Measurements from ENCODE around the gene NHSL2. TPM values are rescaled to one million over a fixed set of nuclear protein-coding genes. Genes with fewer than 3 reads are reported as not detected.

Gene NHSL2
- total and polyA plus RNA-seq, 2 of the 13 experiments (the other 11 are each of a cell fraction or from before 2014, with no cell fraction given) = not detected

DNA sequence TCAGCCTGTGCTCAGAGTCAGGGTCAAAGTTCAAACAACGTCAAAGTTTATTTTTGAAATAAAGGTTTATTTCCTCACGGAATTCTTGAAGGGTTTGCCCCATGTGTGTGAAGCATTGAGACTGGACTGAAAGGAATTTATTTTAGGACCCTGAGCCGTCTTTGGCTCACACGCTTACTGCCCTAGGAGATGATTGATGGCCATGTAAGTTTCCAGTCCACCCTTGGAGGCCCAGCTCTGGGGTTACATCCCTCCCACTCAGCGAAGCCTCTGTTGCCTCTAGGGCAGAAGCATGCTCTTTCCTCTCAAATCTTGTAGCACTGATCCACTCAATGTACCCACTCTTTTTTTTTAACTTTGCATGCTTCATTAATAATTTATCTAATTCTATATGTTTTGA is 4.5 kb upstream of the NHSL2 start:
- no TSS peak for BruUV-seq (replicated peaks)
- H3K4me3 ChIP-seq (replicated peaks in 1 of 3; ENCODE audit: insufficient read depth in 1 of 3, low read depth in 2 of 3, low read length in 3 of 3) = no peak overlapping the region
- ATAC-seq (no peak), DNase-seq (ENCODE audit: low spot score) (no peak), FAIRE-seq (no peak)
- in situ Hi-C loops (cut with HindIII; ENCODE audit: extremely low pct_ligation_motif_present, low pct_unique_long_range_greater_than_20kb) = no loop called here
- H3K79me2 ChIP-seq (ENCODE audit: insufficient read depth, low read length) = no peaks in the 10 kb centered on the region
- H3K27me3 ChIP-seq (ENCODE audit: control insufficient read depth in 1 of 2, insufficient read depth in 2 of 2, low read length in 2 of 2) = peaks cover 2 to 5% of the 10 kb centered on the region in 2 experiments; a peak in 1 of 5 replicates
- WGBS (ENCODE audit: low lambda C conversion rate) = 7% methylated on average over 5 of the region's 5 CpGs
- H3K36me3 ChIP-seq (replicated peaks in 1 of 2; ENCODE audit: control insufficient read depth in 1 of 2, insufficient read depth in 2 of 2, low read length in 2 of 2) = no peaks in the 10 kb centered on the region
- no peak overlapping the region for H3K9ac ChIP-seq (ENCODE audit: insufficient read depth, low read depth, low read length)
- POLR2A ChIA-PET = no interaction called here
- H3K9me3 ChIP-seq (ENCODE audit: low read length) = no peaks in the 10 kb centered on the region
- no peaks in the 10 kb centered on the region for H4K20me1 ChIP-seq (ENCODE audit: insufficient read depth, low read length)
- TF ChIP-seq ZNF282 (IDR thresholded peaks at IDR 0.05; ENCODE audit: partially characterized antibody) (no peak), SCMH1 (CRISPR knock-in tag; IDR thresholded peaks at IDR 0.05; ENCODE audit: borderline replicate concordance) (no peak), FOSL2 (CRISPR knock-in tag; IDR thresholded peaks at IDR 0.05) (no peak), HCFC1 (IDR thresholded peaks at IDR 0.05; ENCODE audit: low read depth, low read length) (no peak), PAWR (CRISPR knock-in tag; IDR thresholded peaks at IDR 0.05; ENCODE audit: borderline replicate concordance) (no peak), ZZZ3 (CRISPR knock-in tag; IDR thresholded peaks at IDR 0.05; ENCODE audit: borderline replicate concordance) (no peak), ZNF547 (CRISPR knock-in tag; IDR thresholded peaks at IDR 0.05) (no peak), GLI4 (CRISPR knock-in tag; IDR thresholded peaks at IDR 0.05; ENCODE audit: borderline replicate concordance) (no peak), ZNF567 (CRISPR knock-in tag; IDR thresholded peaks at IDR 0.05; ENCODE audit: borderline replicate concordance) (no peak), IKZF1 (IDR thresholded peaks at IDR 0.05) (no peak), ZNF136 (CRISPR knock-in tag; IDR thresholded peaks at IDR 0.05; ENCODE audit: low read depth) (no peak), KLF9 (CRISPR knock-in tag; IDR thresholded peaks at IDR 0.05; ENCODE audit: low read depth) (no peak), ERF (CRISPR knock-in tag; IDR thresholded peaks at IDR 0.05) (no peak)
- TF ChIP-seq, protein P1, sequence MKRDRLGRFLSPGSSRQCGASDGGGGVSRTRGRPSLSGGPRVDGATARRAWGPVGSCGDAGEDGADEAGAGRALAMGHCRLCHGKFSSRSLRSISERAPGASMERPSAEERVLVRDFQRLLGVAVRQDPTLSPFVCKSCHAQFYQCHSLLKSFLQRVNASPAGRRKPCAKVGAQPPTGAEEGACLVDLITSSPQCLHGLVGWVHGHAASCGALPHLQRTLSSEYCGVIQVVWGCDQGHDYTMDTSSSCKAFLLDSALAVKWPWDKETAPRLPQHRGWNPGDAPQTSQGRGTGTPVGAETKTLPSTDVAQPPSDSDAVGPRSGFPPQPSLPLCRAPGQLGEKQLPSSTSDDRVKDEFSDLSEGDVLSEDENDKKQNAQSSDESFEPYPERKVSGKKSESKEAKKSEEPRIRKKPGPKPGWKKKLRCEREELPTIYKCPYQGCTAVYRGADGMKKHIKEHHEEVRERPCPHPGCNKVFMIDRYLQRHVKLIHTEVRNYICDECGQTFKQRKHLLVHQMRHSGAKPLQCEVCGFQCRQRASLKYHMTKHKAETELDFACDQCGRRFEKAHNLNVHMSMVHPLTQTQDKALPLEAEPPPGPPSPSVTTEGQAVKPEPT (CRISPR knock-in tag; IDR thresholded peaks at IDR 0.05; ENCODE audit: low read depth) = no peak
- TF ChIP-seq, protein P2, sequence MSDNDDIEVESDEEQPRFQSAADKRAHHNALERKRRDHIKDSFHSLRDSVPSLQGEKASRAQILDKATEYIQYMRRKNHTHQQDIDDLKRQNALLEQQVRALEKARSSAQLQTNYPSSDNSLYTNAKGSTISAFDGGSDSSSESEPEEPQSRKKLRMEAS (IDR thresholded peaks at IDR 0.05) = no peak
- TF ChIP-seq, protein P3, sequence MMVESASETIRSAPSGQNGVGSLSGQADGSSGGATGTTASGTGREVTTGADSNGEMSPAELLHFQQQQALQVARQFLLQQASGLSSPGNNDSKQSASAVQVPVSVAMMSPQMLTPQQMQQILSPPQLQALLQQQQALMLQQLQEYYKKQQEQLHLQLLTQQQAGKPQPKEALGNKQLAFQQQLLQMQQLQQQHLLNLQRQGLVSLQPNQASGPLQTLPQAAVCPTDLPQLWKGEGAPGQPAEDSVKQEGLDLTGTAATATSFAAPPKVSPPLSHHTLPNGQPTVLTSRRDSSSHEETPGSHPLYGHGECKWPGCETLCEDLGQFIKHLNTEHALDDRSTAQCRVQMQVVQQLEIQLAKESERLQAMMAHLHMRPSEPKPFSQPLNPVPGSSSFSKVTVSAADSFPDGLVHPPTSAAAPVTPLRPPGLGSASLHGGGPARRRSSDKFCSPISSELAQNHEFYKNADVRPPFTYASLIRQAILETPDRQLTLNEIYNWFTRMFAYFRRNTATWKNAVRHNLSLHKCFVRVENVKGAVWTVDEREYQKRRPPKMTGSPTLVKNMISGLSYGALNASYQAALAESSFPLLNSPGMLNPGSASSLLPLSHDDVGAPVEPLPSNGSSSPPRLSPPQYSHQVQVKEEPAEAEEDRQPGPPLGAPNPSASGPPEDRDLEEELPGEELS (CRISPR knock-in tag; IDR thresholded peaks at IDR 0.05) = no peak
- TF ChIP-seq, protein P4, sequence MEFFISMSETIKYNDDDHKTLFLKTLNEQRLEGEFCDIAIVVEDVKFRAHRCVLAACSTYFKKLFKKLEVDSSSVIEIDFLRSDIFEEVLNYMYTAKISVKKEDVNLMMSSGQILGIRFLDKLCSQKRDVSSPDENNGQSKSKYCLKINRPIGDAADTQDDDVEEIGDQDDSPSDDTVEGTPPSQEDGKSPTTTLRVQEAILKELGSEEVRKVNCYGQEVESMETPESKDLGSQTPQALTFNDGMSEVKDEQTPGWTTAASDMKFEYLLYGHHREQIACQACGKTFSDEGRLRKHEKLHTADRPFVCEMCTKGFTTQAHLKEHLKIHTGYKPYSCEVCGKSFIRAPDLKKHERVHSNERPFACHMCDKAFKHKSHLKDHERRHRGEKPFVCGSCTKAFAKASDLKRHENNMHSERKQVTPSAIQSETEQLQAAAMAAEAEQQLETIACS (CRISPR knock-in tag; IDR thresholded peaks at IDR 0.05) = no peak
- no peak overlapping the region for H3K4me2 ChIP-seq (ENCODE audit: low read depth, low read length)
- no peak overlapping the region for H2AFZ ChIP-seq (ENCODE audit: low read length)
- intact Hi-C loops (cut with micrococcal nuclease; ENCODE audit: unreplicated experiment) = no loop called here
- H3K27ac ChIP-seq (ENCODE audit: extremely low read length, insufficient read depth, low read length) = no peak overlapping the region
- H3K4me1 ChIP-seq (ENCODE audit: insufficient read depth, low read length) = no peaks in the 10 kb centered on the region
- CTCF ChIA-PET (ENCODE audit: low intra/inter-chr PET ratio, low total read pairs) = no interaction called here

Data from HepG2 (cell line).